Keratinocyte (primary cell): ENCODE measurements around the gene SLC8A3.

Experiments
- CTCF ChIP-seq, 3 experiments: IDR thresholded peaks in 1 of 3; conservative IDR thresholded peaks in 1 of 3; optimal IDR thresholded peaks in 1 of 3; 2 replicates in 2 of 3; 3 replicates in 1 of 3; pipeline versions ENCODE3 to v1.5.1; 2011; ENCODE audit warnings: low read length in 3 of 3, mild to moderate bottlenecking in 3 of 3, moderate library complexity in 2 of 3, control low read depth in 1 of 3, inconsistent platforms in 1 of 3; ENCODE audit not compliant: insufficient read depth in 2 of 3; ENCODE audit errors: extremely low read depth in 1 of 3
- EZH2 ChIP-seq: IDR thresholded peaks from one replicate; pipeline ENCODE4 v1.6.1; 2012; ENCODE audit warnings: inconsistent platforms, mild to moderate bottlenecking, low read length, moderate library complexity

- TF ChIP-seq EZH2 (no peak), CTCF (optimal IDR thresholded peaks at IDR 0.05 in 1 of 3, IDR thresholded peaks at IDR 0.05 in 1 of 3, conservative IDR thresholded peaks at IDR 0.05 in 1 of 3; ENCODE audit: extremely low read depth in 1 of 3, insufficient read depth in 2 of 3, low read length in 3 of 3) (no peak)
Measured at GRCh38 chr14:70148911-70149595, 39.7 kb downstream of the SLC8A3 start.
